Right lobe of liver (tissue), 6 donors: ENCODE data around the gene DPYD. TPM values are rescaled to one million over a fixed set of nuclear protein-coding genes. Genes with fewer than 3 reads are reported as not detected.
A peak's percentile ranks its signal among the peaks of the same experiment; 100 is the strongest.

Experiments
- ATAC-seq, 4 donors: fragments of 200-7000 bp; cut with Tn5 transposase; one replicate each; pipeline ENCODE4 v1.9.1; 2020; ENCODE audit warnings: mild to moderate bottlenecking in 4 of 4, moderate library complexity in 4 of 4
- DNase-seq, 3 donors: peaks; one replicate each; pipeline ENCODE4 v3.0.0-alpha.2; 2020
- H3K27ac ChIP-seq, 3 donors: fragments of 200-600 bp; one replicate each; pipeline ENCODE4 v1.8.0; 2022
- H3K27me3 ChIP-seq, 2 donors: fragments of 200-600 bp; one replicate each; pipeline ENCODE4 v1.8.0; 2022
- H3K36me3 ChIP-seq, 4 donors: fragments of 200-600 bp; sonication (generic) in 1 of 4; one replicate each; pipeline versions ENCODE4 v1.5.1 to v1.8.0; 2017 to 2022; ENCODE audit warnings: control low read depth in 1 of 4
- H3K4me1 ChIP-seq, 4 donors: fragments of 200-600 bp; sonication (generic) in 1 of 4; one replicate each; pipeline versions ENCODE4 v1.5.1 to v1.8.0; 2017 to 2022; ENCODE audit warnings: control low read depth in 1 of 4
- H3K4me3 ChIP-seq, 3 donors: fragments of 200-600 bp; one replicate each; pipeline ENCODE4 v1.8.0; 2022
- H3K9me3 ChIP-seq, 4 donors: fragments of 200-600 bp; sonication (generic) in 1 of 4; one replicate each; pipeline versions ENCODE4 v1.5.1 to v1.8.0; 2017 to 2022; ENCODE audit warnings: control low read depth in 1 of 4
- CTCF ChIP-seq, 4 donors: fragments of 200-600 bp in 3 of 4; fragments of 450-650 bp in 1 of 4; IDR thresholded peaks; one replicate each; pipeline versions ENCODE4 v1.5.1 to v1.8.0; 2016 to 2022; ENCODE audit warnings: antibody characterized with exemption in 4 of 4, mild to moderate bottlenecking in 2 of 4
- POLR2A ChIP-seq: fragments of 450-650 bp; IDR thresholded peaks from one replicate; pipeline ENCODE4 v1.6.1; 2017; ENCODE audit warnings: antibody characterized with exemption, mild to moderate bottlenecking
- WGBS: methylation state at CpG from one replicate; pipeline ENCODE4 v1.1.6; 2018; ENCODE audit warnings: low coverage, low lambda C conversion rate; ENCODE audit not compliant: insufficient coverage; ENCODE audit errors: missing lambda C conversion rate; 5-methylcytosine and 5-hydroxymethylcytosine counted together
- intact Hi-C, 2 donors: fragments of 100-400 bp; cut with DNase I; formaldehyde crosslinking; loops; one replicate each; pipeline versions ENCODE4 v1.11.2 to v1.14.1; 2022
- total RNA-seq, 6 experiments: library from RNA; depleted of rRNA in 2 of 6; stranded (reverse); fragments of >200 nt in 2 of 6; fragmentation: NEBNext Ultra II Directional in 3 of 6; extraction: Animal tissue kit (Norgen Biotek cat#: 25700) in 3 of 6; gene quantifications; one replicate each; pipeline versions ENCODE4 v1.1.0 to v1.2.4, GENCODE V29; 2016 to 2023
- donor health status: DM: no; HTN: yes; CAD: no.
- donor health status: DM: no; HTN: no; CAD: no.
- donor health status: DM: no; HTN: no; CAD: no.
- donor health status: DM: no; HTN: yes; CAD: no.
- donor health status: DM: no; HTN: yes; CAD: no.

Gene DPYD
- total RNA-seq, 6 experiments from 2014 or later, result 25.2 to 74.4 (median 40.0) TPM

- 36% methylated on average over 2 of the region's 2 CpGs for WGBS
- Histone ChIP-seq H3K27me3 (no peaks in the 10 kb centered on the region), H3K9me3 (no peaks in the 10 kb centered on the region), H3K4me1 (peaks cover 0 to 19% (median 2%) of the 10 kb centered on the region in 4 donors), H3K4me3 (peak overlapping the region in 1 of 3 donors; percentile 1), H3K36me3 (no peaks in the 10 kb centered on the region), H3K27ac (peak overlapping the region in 1 of 3 donors; percentile 27)
- no peak for DNase-seq
- peak; percentile 63 to 78 (median 65) for ATAC-seq
- TF ChIP-seq POLR2A (no peak), CTCF (IDR thresholded peaks at IDR 0.05) (no peak)
- intact Hi-C loops, result no loop called here
Measured at GRCh38 chr1:97901017-97901658, 19.7 kb downstream of the DPYD start.

GRCh38 chr1:97898948-97899347, 21.9 kb downstream of the DPYD start:
- Histone ChIP-seq H3K36me3 (no peaks in the 10 kb centered on the region), H3K9me3 (no peaks in the 10 kb centered on the region), H3K4me3 (no peak overlapping the region), H3K4me1 (peaks cover 0 to 10% (median under 1%) of the 10 kb centered on the region in 4 donors), H3K27ac (no peak overlapping the region), H3K27me3 (no peaks in the 10 kb centered on the region)
- 77% methylated on average over 3 of the region's 3 CpGs for WGBS
- no peak for ATAC-seq
- intact Hi-C loops, result no loop called here
- TF ChIP-seq CTCF (IDR thresholded peaks at IDR 0.05) (no peak), POLR2A (no peak)
- no peak for DNase-seq

- WGBS, result 63% methylated on average over 1 of the region's 1 CpG
- ATAC-seq (no peak), DNase-seq (no peak)
- Histone ChIP-seq H3K4me1 (no peaks in the 10 kb centered on the region), H3K27me3 (no peaks in the 10 kb centered on the region), H3K36me3 (no peaks in the 10 kb centered on the region), H3K27ac (no peak overlapping the region), H3K9me3 (no peaks in the 10 kb centered on the region), H3K4me3 (no peak overlapping the region)
- no peak for TF ChIP-seq POLR2A
- no peak for TF ChIP-seq CTCF (IDR thresholded peaks at IDR 0.05)
- intact Hi-C loops, result no loop called here
Measured at GRCh38 chr1:97895278-97895677, 25.6 kb downstream of the DPYD start.

- TF ChIP-seq POLR2A (no peak), CTCF (IDR thresholded peaks at IDR 0.05) (no peak)
- H3K4me3 ChIP-seq, result no peak overlapping the region
- no peaks in the 10 kb centered on the region for H3K9me3 ChIP-seq
- H3K27me3 ChIP-seq, result no peaks in the 10 kb centered on the region
- ATAC-seq, result no peak
- DNase-seq, result no peak
- no peaks in the 10 kb centered on the region for H3K4me1 ChIP-seq
- H3K36me3 ChIP-seq, result no peaks in the 10 kb centered on the region
- no peak overlapping the region for H3K27ac ChIP-seq
- intact Hi-C loops, result no loop called here
Measured at GRCh38 chr1:97893844-97894243, 27.0 kb downstream of the DPYD start.
